LNCaP clone FGC (cell line): ENCODE measurements around the gene C2CD2.

ENCODE experiments used
- DNase-seq: peaks from one replicate; pipeline ENCODE4 v3.0.0-alpha.2; 2011; ENCODE audit warnings: low read depth
- H3K4me3 ChIP-seq: 2 replicates; pipeline ENCODE4 v1.5.1; 2011; ENCODE audit warnings: mild to moderate bottlenecking, low read depth, low read length, control low read depth
- CTCF ChIP-seq: IDR thresholded peaks from 2 replicates; pipeline ENCODE4 v1.5.1; 2012; ENCODE audit warnings: mild to moderate bottlenecking; ENCODE audit not compliant: control insufficient read depth, insufficient read depth; ENCODE audit errors: extremely low read depth

C2CD2 gene

GRCh38 chr21:41926807-41927171 lies 27.0 kb downstream of the C2CD2 start:
- TF ChIP-seq CTCF: no peak
- no peak for DNase-seq
- H3K4me3 ChIP-seq: peak overlapping the region; percentile 35

- peak overlapping the region; percentile 35 for H3K4me3 ChIP-seq
- no peak for TF ChIP-seq CTCF
- peak; percentile 14 for DNase-seq
These were observed 27.6 kb downstream of the C2CD2 start for GRCh38 chr21:41926117-41926806.

GRCh38 chr21:41925767-41926116 lies 28.1 kb downstream of the C2CD2 start:
- peak overlapping the region; percentile 35; the same call in 1 of the 2 replicates for H3K4me3 ChIP-seq
- no peak for TF ChIP-seq CTCF
- no peak for DNase-seq

- DNase-seq: no peak
- H3K4me3 ChIP-seq: no peak overlapping the region
- no peak for TF ChIP-seq CTCF
These were observed 29.5 kb downstream of the C2CD2 start for GRCh38 chr21:41924368-41924754.

- no peak for DNase-seq
- no peak overlapping the region for H3K4me3 ChIP-seq
- TF ChIP-seq CTCF: no peak
These were observed 30.0 kb downstream of the C2CD2 start for GRCh38 chr21:41923631-41924367.

GRCh38 chr21:41923186-41923585 lies 30.6 kb downstream of the C2CD2 start:
- no peak for TF ChIP-seq CTCF
- no peak for DNase-seq
- H3K4me3 ChIP-seq: no peak overlapping the region
